NCI-H2196 (cell line): ENCODE measurements around the gene ARID4A.
"Not testable (repeated sequence)": the region's sequence is repeated elsewhere in the genome, so short reads cannot be mapped to it uniquely, and the experiment has no call there.

ENCODE experiments used
- DNase-seq: peaks from one replicate; lab custom pipeline; 2025; ENCODE audit not compliant: unreplicated experiment; lab: John Stamatoyannopoulos, UW

The ARID4A gene

GRCh38 chr14:58298477-58299400, at the start of gene ARID4A:
TSS of gene ARID4A (plus strand) at chr14:58298555. CDS start at chr14:58299855, 1,300 bp downstream.
- no peak for DNase-seq

- DNase-seq, result no peak
Observed at GRCh38 chr14:58249611-58250010, 48.7 kb upstream of the ARID4A start.

GRCh38 chr14:58258156-58258555, 40.2 kb upstream of the ARID4A start:
- DNase-seq, result no peak

GRCh38 chr14:58262005-58262404, 36.4 kb upstream of the ARID4A start:
- not testable (repeated sequence) for DNase-seq

- DNase-seq, result no peak
Observed at GRCh38 chr14:58265401-58265800, 33.0 kb upstream of the ARID4A start.

- DNase-seq, result no peak
Observed at GRCh38 chr14:58270628-58271027, 27.7 kb upstream of the ARID4A start.

GRCh38 chr14:58272588-58273372, 25.6 kb upstream of the ARID4A start:
- DNase-seq, result peak; percentile 24

GRCh38 chr14:58274881-58275280, 23.5 kb upstream of the ARID4A start:
- DNase-seq, result no peak

GRCh38 chr14:58275527-58276190, 22.7 kb upstream of the ARID4A start:
- DNase-seq, result no peak

GRCh38 chr14:58276208-58276607, 22.1 kb upstream of the ARID4A start:
- DNase-seq, result no peak

GRCh38 chr14:58278177-58278576, 20.2 kb upstream of the ARID4A start:
- no peak for DNase-seq

- peak; percentile 44 for DNase-seq
Observed at GRCh38 chr14:58280954-58281787, 17.2 kb upstream of the ARID4A start.

- DNase-seq, result no peak
Observed at GRCh38 chr14:58281969-58282368, 16.4 kb upstream of the ARID4A start.

- no peak for DNase-seq
Observed at GRCh38 chr14:58282925-58283593, 15.3 kb upstream of the ARID4A start.

- no peak for DNase-seq
Observed at GRCh38 chr14:58283730-58284129, 14.6 kb upstream of the ARID4A start.

GRCh38 chr14:58285132-58285531, 13.2 kb upstream of the ARID4A start:
- no peak for DNase-seq

GRCh38 chr14:58287607-58288042, 10.7 kb upstream of the ARID4A start:
- DNase-seq, result no peak

GRCh38 chr14:58288106-58288792, 10.1 kb upstream of the ARID4A start:
- no peak for DNase-seq

- DNase-seq, result no peak
Observed at GRCh38 chr14:58291646-58292045, 6.7 kb upstream of the ARID4A start.
